GM23338 (cell line): ENCODE data around the gene ATP9A. TPM values are rescaled to one million over a fixed set of nuclear protein-coding genes. Genes with fewer than 3 reads are reported as not detected.

Experiments used
- CREB1 ChIP-seq: fragments of 250-450 bp; sonication (Bioruptor Pico); IDR thresholded peaks from 2 replicates; pipeline ENCODE4 v1.5.0; 2020; ENCODE audit warnings: low read depth, mild to moderate bottlenecking, moderate library complexity
- EZH2phosphoT487 ChIP-seq: fragments of 200-600 bp; sonication (generic); IDR thresholded peaks from one replicate; pipeline ENCODE4 v1.8.1; 2018; ENCODE audit warnings: antibody characterized with exemption; ENCODE audit not compliant: unreplicated experiment
- REST ChIP-seq: IDR thresholded peaks from one replicate; pipeline ENCODE4 v1.6.1; 2018; ENCODE audit warnings: antibody characterized with exemption; ENCODE audit not compliant: unreplicated experiment
- ZNF462 ChIP-seq: fragments of 250-450 bp; sonication (Bioruptor Pico); IDR thresholded peaks from 2 replicates; pipeline ENCODE4 v1.5.0; 2020; ENCODE audit warnings: mild to moderate bottlenecking, moderate library complexity
- polyA plus RNA-seq: library from polyadenylated mRNA; unstranded; fragments of >200 nt; fragmentation: Nextera tagmentation; extraction: Ambion mirVana; gene quantifications from 2 replicates; pipeline ENCODE4 v1.2.1, GENCODE V29; 2016
- total RNA-seq: library from RNA; depleted of rRNA; stranded (reverse); fragments of >200 nt; shearing (Covaris generic); gene quantifications from 2 replicates; pipeline ENCODE4 v1.2.3, GENCODE V29; 2014

The ATP9A gene
- total and polyA plus RNA-seq, 2 experiments from 2014 or later: 0.94 to 5.9 TPM

- TF ChIP-seq ZNF462 (CRISPR knock-in tag) (no peak), EZH2phosphoT487 (no peak), REST (no peak), CREB1 (CRISPR knock-in tag) (no peak)
These were observed 201.6 kb downstream of the ATP9A start (continued) for GRCh38 chr20:51566594-51566993.
